NCI-H1092 (cell line): ENCODE results near the gene MAPK12.

Source experiments
- DNase-seq: peaks from one replicate; lab custom pipeline; 2025; lab: John Stamatoyannopoulos, UW

Gene MAPK12

GRCh38 chr22:50267591-50268390, 6.3 kb upstream of the MAPK12 start:
- no peak for DNase-seq

DNA sequence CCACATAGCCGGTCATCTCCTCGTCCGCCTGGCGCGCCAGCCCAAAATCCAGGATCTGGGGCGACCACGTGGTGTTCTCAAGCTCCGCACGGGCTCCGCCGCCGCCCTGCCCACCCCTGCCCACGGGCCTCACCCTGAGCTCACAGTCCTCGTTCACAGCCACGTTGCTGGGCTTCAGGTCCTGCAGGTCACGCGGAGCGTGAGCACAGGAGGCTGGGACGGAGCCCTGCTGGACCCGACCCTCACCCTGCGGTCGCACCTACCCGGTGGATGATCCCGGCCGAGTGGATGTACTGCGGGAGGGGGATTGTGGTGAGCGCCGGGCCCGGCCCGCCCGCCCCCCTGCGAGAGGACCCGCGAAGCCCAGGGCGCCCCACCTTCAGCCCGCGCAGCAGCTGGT, 5.5 kb upstream of the MAPK12 start:
- DNase-seq, result no peak

DNA sequence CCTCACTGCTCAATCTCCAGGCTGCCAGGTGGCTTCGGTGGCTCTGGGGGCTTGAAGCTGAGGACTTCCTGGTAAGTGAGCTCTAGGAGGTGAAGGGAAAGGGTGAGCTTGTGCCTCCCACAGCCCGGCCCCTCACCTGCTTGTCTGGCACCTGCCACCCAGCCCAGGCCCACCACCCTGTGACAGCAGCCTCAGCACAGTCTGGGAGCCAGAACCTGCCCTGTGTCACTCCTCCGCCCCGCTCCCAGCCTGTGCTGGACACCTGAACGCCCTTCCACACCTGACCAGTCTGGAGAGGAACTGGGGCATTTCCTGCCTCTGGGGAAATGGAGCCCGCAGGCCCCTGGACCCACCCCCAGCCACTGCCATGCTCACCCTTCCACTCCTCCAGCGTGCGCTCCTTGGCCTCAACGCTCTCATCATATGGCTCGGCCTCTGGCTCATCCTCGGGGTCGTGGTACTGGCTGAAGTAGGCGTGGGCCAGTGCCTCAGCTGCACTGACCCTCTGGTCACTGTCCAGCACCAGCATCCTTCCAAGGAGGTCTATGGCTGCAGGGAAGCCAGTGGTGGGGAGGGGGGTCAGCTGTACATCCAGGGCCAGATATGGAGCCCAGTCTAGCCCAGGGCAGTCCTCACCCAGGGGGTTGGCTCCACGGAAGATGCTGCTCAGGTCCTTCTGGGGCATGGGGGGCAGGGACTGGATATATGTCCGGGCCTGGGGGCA, 3.6 kb upstream of the MAPK12 start:
- no peak for DNase-seq

DNA sequence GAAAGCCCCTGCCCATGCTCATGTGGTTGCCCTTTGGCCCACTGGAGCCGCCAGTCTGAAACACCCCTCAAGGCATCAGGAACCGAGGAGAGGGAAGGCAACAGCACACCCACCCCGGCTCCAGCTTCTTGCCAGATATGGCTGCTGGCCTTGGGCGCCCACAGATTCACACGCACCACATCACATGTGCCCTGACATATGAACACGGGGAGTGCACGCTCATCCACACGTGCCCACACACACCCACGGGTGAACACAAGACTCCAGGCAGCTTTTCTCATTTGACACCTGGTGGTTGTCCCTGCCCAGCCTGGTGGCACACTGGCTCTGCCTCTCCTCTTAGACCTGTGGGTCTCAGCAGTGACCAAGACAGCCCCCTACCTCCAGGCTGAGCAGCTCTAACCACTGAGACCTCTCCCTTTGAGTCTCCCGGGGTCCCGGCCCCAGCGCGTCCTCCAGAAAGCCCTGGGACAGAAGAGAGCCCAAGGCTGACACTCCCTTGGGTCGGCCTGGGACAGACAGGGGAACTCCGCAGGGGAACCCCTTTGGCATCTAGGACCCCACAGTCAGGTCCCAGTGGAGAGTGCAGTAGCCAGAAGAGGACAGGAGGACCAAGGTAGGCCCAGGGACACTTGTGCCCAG, 2.7 kb upstream of the MAPK12 start:
- DNase-seq, result no peak

DNA sequence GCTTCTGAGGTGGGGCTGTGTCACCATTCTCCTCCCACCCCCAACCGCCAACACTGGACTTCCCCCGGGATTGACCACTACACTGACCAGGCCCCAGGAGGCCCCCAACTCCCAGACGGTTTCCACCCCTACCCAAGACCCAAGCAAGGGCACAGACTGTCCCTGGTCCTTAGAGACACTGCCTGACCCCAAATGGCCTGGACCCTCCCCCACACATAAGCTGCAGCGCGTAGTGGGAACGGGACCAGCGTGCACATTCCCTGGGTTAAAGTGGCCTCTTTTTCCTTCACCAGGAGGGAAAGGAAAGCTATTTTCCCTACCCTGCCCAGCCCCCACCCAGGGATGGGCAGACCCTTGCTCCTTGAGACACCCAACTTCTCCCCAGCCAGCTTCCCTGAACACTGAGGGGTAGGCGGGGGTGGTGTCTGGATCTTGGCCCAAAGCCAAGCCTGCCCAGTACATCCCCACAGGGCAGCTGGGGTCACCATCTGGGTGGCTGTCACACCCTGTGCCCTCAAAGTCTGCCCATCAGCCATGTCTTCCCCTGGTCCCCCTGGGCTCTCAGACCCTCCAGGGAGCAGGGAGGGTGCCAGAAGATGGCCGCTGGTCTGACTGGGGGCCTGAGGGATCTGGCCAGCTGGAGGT, 1.6 kb upstream of the MAPK12 start:
- no peak for DNase-seq

GRCh38 chr22:50262460-50262911, 1.0 kb upstream of the MAPK12 start:
- no peak for DNase-seq

- no peak for DNase-seq
Measured at GRCh38 chr22:50260801-50261614, 475 bp downstream of the MAPK12 start.

GRCh38 chr22:50260434-50260800, 1.1 kb downstream of the MAPK12 start:
- no peak for DNase-seq

GRCh38 chr22:50259302-50259701, 2.2 kb downstream of the MAPK12 start:
- no peak for DNase-seq

DNA sequence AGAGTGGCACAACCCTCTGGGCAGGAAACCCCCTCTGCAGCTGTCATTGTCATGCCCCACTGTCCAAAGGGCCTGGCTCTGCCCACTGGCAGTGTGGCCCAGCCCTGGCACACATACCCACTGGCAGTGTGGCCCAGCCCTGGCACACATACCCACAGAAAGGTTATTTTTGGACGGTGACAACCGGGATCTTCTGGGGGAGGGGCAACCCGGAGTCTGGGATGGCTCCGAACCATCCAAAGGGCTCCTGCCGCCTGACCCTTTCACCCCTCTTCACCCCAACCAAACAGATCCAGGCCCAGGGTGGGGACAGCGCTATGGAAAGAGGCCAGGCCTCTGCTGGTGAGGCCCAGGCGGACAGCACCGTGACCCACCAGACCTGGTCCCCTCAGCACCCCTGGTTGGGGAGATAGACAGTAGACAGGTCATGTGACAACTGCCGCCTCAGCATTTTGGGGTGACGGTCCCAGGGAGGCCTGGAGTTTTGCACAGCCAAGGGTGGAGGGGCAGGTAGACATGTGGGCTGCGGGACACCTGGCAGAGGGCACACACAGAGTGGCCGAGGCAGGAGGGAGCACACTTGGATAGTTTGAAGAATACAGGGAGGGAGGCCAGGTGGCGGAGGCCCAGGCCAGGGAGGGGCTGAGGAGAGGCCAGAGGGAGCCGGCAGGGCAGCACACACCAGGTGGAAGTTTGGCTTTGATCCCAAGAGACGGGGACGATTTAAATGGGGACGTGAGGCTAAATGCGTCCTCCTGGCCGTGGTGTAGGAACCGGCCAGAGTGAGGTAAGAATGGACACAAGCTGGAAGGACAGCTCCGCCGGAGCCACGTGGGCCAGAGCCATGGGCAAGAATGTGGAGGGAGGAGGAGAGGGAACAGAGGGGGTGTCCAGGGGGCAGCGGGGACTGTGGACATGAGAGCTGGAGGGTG, 2.9 kb downstream of the MAPK12 start:
- DNase-seq, result no peak

DNA sequence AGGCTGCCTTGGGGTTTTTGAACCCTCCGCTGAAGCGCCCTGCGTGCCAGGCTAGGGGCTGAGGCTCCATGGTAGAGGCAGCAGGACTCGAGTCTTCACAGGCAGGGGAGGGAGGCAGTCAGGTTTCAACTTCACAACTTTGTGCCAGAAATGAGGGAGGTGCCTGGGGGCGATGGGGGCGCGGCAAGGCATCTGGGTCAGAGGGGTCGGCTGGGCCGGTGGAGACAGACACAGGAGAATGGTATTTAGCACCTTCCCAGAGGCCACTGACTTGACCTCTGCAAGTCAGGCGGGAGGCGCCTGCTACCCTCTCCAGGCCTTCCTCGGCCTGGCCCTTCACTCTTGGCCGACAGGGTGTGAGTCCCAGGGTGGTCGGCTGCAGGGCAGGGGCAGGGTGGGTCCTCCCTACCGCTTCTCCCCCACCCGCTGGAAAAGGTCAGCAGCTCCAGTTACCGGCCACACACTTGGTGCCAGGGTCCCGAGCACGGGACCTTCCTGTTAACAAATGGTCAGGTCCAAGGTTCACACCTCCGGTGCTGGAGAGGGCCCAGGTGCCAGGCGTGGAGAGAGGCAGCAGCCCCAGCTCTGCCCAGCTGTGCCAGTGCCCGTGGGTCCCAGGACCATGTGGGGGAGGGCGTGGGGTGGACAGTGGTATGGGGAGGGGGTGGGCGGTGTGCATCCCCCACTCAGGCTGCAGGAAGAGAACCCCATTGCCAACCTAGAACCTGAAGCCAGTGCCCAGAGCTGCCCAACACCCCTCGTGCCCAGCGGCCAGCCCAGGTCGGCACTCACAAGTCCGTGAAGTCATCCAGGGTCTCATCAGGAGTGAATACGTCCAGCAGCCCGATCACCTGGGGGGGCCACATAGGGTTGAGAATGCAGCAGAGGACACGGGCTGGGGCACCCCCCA, 3.8 kb downstream of the MAPK12 start:
- DNase-seq, result no peak

DNA sequence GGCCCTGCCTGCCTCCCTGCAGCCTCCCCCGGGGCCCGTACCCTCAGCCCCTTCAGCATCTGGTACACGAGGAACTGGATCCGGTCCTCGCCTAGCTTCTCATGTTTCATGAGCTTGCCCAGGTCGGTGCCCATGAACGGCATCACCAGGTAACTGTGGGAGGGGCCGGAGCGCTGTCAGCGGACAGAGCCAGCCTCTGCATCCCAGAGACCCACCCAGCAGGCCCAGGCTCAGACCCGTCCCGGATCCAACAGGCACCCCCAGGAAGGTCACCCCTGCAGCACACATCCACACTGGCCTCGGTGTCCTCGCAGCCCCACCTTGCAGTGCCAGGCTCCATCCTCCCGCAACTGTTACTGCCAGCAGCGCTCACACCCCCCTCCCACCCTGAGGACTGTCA, 4.4 kb downstream of the MAPK12 start:
- DNase-seq, result no peak

DNA sequence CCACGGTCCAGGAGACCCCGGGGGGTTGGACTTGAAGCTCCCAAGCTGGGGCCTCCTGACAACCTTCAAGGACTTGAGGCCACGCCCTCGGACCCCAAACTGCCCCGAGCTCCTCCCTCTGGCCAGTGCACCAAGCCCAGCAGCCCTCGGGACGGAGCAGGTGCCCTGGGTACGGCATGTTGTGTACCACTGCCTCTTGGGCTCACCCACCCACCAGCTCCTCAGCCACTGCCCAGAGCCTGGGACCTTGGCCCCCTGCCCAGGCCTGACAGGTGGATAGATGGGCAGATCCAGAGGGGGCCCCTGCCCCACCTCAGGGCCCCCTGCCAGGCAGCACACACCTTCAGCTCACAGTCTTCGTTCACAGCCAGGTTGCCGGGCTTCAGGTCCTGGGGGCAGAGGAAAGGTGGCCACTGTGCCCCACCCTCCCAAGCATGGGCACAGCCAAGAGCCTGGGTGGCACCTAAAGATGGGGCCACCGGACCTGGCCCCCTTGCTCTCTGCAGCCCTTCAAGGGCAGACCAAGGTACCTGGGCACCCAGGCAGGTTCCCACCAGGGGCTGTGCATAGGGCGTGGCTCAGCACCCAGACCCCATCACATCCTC, 5.1 kb downstream of the MAPK12 start:
- no peak for DNase-seq

GRCh38 chr22:50255607-50256006, 5.9 kb downstream of the MAPK12 start:
- no peak for DNase-seq

DNA sequence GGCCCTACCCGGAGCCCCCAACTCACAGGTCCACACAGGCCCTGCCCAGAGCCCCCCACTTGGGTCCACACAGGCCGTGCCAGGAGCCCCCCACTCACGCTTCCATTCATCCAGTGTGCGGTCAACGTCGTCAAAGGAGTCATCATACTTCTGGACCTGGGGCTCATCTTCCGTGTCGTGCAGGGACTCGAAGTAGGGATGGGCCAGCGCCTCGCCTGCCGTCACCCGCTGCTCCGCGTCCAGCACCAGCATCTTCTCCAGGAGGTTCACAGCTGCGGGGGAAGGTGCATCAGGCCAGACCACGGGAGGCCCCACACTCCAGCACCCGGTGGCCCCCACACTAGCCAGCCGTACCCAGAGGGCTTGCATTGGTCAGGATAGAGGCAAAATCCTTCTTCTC, 6.4 kb downstream of the MAPK12 start:
- no peak for DNase-seq

GRCh38 chr22:50253941-50254340, 7.5 kb downstream of the MAPK12 start:
- DNase-seq, result no peak

DNA sequence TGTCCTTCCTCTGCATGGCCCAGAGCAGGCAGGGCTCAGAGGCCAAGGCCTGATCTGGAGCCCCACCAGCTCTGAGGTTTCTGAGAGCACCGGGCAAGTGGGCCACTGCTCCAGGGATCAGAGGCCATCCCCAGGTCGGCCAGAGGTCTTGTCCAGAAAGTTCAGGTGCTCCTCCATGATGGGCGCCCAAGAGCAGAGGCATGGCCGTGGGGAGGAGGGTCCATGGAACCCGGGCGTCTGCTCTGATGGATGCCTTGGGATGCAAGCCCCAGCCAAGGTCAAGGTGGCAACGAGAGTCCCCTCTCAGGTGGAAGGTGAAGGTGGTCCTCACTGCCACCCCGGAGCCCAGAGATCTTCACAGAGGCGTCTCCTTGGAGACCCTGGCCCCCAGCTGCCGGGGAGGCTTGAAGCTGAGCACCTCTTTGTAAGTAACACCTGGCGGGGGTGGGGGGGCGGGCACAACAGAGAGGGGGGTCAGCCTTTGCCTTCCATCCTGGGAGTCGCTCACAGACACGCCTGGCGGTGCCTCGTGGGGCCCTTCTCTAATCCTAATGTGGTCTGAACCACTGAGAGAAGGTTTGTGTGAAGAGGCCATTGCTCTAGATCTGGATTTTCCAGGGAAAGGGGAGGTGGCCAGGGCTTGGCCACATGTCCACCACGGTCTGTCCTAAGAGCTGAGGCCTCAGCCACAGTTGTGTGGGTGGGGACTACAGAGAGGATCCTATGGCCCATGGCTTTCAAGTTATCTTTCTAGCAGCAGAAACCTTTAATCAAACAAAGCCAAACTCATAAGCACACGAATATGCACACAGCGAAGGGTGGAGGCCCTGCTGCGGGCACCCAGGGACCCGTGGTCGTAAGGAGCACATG, 8.2 kb downstream of the MAPK12 start:
- no peak for DNase-seq
